ENCODE data around the gene TES. TPM values are rescaled to one million over a fixed set of nuclear protein-coding genes. Genes with fewer than 3 reads are reported as not detected.

The TES gene
- total and polyA plus RNA-seq, 12 donors = 9.4 to 38.5 (median 16.9) TPM

- no peak for TF ChIP-seq CTCF (IDR thresholded peaks at IDR 0.05)
- intact Hi-C loops (cut with DNase I) = no loop called here
- Histone ChIP-seq H3K27me3 (no peaks in the 10 kb centered on the region), H3K36me3 (no peaks in the 10 kb centered on the region), H3K9me3 (no peaks in the 10 kb centered on the region), H3K4me1 (peaks cover 0 to 68% (median 42%) of the 10 kb centered on the region in 9 donors), H3K27ac (peak overlapping the region in 1 of 10 donors; percentile 41), H3K4me3 (no peak overlapping the region)
- peak in 6 of 8 donors; percentile 20 to 63 (median 40) for ATAC-seq
- 41 to 50% methylated on average over 4 of the region's 4 CpGs for WGBS, 2 donors
- no peak for DNase-seq
Measured at GRCh38 chr7:116218051-116218645, 7.8 kb downstream of the TES start.

- H3K36me3 ChIP-seq = no peaks in the 10 kb centered on the region
- intact Hi-C loops (cut with DNase I) = no loop called here
- no peak overlapping the region for H3K4me3 ChIP-seq
- peaks cover 0 to 64% (median 38%) of the 10 kb centered on the region in 9 donors for H3K4me1 ChIP-seq
- no peak overlapping the region for H3K27ac ChIP-seq
- H3K9me3 ChIP-seq = no peaks in the 10 kb centered on the region
- TF ChIP-seq CTCF (IDR thresholded peaks at IDR 0.05) = no peak
- H3K27me3 ChIP-seq = no peaks in the 10 kb centered on the region
- WGBS, 2 donors = 0 to 71% methylated on average over 1 of the region's 1 CpG
- ATAC-seq (no peak), DNase-seq (no peak)
Measured at GRCh38 chr7:116218747-116219146, 8.4 kb downstream of the TES start.

GRCh38 chr7:116219288-116219687, 8.9 kb downstream of the TES start:
- peaks cover 0 to 64% (median 32%) of the 10 kb centered on the region in 9 donors for H3K4me1 ChIP-seq
- H3K36me3 ChIP-seq = no peaks in the 10 kb centered on the region
- H3K9me3 ChIP-seq = no peaks in the 10 kb centered on the region
- TF ChIP-seq CTCF (IDR thresholded peaks at IDR 0.05) = no peak
- no peak for DNase-seq
- H3K27ac ChIP-seq = peak overlapping the region in 1 of 10 donors; percentile 32
- intact Hi-C loops (cut with DNase I) = no loop called here
- no peak for ATAC-seq
- no peak overlapping the region for H3K4me3 ChIP-seq
- H3K27me3 ChIP-seq = no peaks in the 10 kb centered on the region

GRCh38 chr7:116219834-116220233, 9.5 kb downstream of the TES start:
- intact Hi-C loops (cut with DNase I) = no loop called here
- ATAC-seq (no peak), DNase-seq (no peak)
- H3K9me3 ChIP-seq = no peaks in the 10 kb centered on the region
- peaks cover 0 to 63% (median 27%) of the 10 kb centered on the region in 9 donors for H3K4me1 ChIP-seq
- no peak overlapping the region for H3K4me3 ChIP-seq
- no peaks in the 10 kb centered on the region for H3K27me3 ChIP-seq
- peak overlapping the region in 1 of 10 donors; percentile 32 for H3K27ac ChIP-seq
- no peaks in the 10 kb centered on the region for H3K36me3 ChIP-seq
- TF ChIP-seq CTCF (IDR thresholded peaks at IDR 0.05) = no peak
- 65 to 77% methylated on average over 4 of the region's 4 CpGs for WGBS, 2 donors
